Measurements from ENCODE around the gene ZNF248.

DNA sequence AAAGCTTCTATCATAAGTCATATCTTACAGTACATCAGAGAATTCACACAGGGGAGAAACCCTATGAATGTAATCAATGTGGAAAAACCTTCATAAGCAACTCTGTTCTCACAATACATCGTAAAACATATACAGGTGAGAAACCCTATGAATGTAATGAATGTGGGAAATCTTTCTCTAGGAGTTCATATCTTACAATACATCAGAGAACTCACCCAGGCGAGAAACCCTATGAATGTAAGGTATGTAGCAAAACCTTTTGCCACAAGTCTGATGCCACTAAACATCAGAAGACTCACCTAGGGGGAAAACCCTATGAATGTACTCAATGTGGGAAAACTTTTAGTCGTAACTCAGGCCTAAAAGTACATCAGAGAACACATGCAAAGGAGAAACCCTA is 38.3 kb upstream of the ZNF248 start:
- TF ChIP-seq, protein P1, sequence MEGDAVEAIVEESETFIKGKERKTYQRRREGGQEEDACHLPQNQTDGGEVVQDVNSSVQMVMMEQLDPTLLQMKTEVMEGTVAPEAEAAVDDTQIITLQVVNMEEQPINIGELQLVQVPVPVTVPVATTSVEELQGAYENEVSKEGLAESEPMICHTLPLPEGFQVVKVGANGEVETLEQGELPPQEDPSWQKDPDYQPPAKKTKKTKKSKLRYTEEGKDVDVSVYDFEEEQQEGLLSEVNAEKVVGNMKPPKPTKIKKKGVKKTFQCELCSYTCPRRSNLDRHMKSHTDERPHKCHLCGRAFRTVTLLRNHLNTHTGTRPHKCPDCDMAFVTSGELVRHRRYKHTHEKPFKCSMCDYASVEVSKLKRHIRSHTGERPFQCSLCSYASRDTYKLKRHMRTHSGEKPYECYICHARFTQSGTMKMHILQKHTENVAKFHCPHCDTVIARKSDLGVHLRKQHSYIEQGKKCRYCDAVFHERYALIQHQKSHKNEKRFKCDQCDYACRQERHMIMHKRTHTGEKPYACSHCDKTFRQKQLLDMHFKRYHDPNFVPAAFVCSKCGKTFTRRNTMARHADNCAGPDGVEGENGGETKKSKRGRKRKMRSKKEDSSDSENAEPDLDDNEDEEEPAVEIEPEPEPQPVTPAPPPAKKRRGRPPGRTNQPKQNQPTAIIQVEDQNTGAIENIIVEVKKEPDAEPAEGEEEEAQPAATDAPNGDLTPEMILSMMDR (IDR thresholded peaks at IDR 0.05; ENCODE audit: insufficient read depth, low read depth, low read length) = no peak
- no peak for TF ChIP-seq EZH2 (IDR thresholded peaks at IDR 0.05; ENCODE audit: insufficient read depth, low read length)

Measured in astrocyte (in vitro differentiated cells and primary cell).